Medulla oblongata (tissue), 1 donor: Measurements from ENCODE around the gene HDAC9.

Source experiments
- DNase-seq: peaks from one replicate; pipeline ENCODE4 v3.0.0-alpha.2; 2015; ENCODE audit errors: extremely low spot score

Gene HDAC9

DNA sequence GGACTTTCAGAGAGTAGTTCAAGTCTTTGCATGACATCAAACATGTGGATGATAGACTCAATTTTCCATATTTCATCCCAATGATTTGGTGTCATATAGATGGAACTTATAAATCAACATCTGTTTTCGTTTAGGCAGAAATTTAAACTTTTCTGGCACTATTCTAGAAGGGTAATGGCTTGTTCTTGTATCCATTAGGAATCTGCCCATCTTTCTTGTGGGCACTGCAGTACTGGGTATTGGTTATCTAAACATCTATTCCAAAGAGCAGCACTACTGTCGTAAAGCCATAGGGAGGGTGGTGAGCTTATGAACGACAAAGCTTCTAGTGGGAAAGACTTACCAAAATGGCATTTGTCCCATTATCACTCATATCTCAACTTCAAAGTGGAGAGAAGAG lies 348.4 kb downstream of the HDAC9 start:
- DNase-seq, result no peak

DNA sequence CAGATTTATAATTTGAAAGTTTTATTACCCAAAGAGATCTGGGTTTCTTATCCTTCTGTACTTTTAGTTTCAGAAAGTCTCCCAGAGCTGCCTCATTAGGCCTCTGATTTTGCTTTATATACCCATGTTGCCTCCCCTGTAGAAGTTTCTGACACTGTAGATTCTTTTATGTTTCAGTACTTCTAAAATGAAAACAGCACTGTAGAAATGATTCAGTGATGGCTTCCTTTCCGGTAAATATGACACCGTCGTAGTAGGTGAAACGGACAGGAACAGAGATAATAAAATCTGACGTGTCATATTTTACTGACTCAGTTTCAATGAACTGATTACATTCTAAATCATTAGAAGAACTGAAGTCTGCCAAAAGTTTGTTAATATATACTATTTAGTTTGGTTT lies 349.2 kb downstream of the HDAC9 start:
- no peak for DNase-seq

DNA sequence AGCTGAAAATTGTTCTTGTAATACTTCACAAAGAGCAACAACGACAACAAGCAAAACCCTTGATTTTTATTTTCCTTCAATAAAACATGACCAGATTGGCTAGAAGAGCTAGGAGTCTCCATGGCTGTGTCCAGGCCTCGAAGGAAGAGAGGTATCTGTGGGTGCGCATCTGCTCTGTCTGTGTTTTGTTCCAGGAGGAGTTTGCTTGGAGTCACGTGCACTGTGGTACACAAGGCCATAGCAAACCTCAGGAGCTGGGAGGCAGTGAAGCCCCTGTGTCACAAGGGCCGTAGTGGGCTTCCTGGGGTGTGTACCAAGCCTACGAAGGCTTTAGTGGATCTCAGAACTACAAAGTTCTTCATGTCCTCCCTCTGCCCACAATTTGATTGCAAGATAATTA lies 350.2 kb downstream of the HDAC9 start:
- no peak for DNase-seq

DNA sequence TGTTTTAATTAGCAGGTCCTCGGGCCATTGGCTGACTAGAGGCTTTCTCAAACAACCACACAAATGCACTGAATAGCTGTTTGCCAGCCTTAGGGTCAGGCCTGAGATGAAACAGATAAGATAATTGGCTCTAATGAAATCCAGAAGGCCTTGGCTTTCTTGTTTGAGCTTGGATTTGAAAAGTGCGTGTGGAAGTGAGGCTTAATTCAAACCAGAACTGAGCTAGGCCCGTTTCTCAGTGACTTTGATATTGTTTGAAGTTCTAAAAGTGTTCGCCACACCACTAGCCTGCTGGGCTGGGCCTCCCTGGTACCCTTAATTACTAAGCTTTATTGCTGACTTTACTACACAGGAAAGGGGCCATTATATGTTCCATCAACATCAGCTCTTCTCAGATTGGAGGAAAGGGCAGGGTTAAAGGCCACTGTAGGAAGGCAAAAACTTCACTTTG lies 351.2 kb downstream of the HDAC9 start:
- DNase-seq, result no peak

DNA sequence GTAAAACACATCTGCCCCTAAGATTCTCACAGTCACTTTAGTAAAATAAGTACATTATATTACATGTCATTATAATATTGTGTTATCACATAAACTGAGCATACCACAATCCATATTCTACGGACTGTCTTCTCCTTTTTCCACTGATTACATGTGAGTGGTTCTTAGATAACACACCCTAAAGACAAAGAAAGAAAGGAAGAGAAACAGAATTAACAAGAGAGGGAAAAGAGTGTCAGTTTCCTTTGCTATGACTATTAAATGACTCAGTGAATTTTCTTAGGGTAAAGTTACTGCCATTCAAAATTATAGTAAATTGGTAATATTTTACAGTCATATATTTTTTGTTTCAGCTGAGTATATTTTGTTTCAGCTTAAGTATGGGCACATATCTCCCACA lies 353.6 kb downstream of the HDAC9 start:
- no peak for DNase-seq

DNA sequence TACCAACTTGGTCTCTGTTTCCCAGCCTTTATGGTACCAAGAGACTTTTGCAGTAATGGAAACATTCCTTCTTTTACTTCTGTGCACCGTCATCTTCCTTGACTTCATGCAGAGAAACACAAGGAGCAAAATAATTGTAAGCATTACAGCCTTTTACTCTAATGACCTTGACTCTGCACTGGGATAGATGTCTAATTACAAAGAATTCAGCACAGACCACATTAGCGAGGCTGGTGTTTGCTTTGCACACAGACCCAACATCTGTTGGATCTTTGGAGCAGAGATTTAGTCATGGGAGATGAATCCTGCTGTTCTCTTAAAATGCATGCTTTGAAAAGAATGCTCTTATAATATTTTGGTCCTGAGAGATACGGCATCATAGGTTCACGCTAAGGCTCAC lies 360.2 kb downstream of the HDAC9 start:
- no peak for DNase-seq

DNA sequence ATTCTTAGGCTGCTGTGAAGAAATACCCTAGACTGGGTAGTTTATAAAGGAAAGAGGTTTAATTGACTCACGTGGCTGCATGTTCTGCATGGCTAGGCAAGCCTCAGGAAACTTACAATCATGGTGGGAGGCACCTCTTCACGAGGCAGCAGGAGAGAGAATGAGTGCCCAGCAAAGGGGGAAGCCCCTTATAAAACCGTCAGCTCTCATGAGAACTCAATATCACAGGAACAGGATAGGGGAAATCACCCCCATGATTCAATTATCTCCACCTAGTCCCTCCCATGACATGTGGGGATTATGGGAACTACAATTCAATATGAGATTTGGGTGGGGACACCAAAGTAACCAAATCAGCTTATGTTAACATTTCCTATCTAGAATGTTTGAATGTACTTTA lies 362.7 kb downstream of the HDAC9 start:
- DNase-seq, result no peak

DNA sequence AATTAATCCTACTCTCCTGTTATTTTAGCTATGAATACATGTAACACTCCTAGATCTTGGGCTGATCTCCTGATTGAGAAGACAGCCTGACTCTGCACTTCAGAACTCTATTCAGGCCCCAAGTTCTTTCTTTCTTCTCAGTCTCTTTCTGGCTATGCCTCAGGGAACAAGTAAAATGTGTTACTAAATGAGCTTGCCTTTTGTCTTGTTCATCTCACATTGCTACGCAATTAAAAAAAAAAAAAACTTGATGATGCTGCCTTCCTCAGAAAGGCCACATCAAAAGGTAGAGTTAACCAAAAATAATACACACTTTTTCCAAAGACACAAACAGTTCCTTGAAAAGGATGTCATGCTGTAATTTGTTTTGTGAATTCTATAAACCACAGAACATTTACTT lies 363.8 kb downstream of the HDAC9 start:
- no peak for DNase-seq

DNA sequence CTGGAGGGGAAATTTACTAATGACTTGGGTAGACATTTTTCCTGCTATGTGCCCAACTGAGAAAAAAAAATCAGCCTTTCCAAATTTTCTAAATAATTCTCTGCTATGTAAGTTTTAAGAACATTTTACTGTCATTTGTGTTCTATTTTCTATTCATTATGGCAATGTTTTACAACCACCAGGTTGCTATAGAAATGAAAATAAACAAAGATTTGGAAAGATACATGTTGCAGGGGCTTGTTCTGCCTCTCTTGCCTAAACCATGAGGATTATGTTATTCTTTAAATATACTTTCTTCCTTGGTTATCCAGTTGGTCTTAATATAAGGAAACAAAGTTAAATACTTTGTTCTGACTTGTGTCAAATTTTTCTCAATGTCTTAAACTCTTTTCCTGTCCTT lies 364.7 kb downstream of the HDAC9 start:
- DNase-seq, result no peak

DNA sequence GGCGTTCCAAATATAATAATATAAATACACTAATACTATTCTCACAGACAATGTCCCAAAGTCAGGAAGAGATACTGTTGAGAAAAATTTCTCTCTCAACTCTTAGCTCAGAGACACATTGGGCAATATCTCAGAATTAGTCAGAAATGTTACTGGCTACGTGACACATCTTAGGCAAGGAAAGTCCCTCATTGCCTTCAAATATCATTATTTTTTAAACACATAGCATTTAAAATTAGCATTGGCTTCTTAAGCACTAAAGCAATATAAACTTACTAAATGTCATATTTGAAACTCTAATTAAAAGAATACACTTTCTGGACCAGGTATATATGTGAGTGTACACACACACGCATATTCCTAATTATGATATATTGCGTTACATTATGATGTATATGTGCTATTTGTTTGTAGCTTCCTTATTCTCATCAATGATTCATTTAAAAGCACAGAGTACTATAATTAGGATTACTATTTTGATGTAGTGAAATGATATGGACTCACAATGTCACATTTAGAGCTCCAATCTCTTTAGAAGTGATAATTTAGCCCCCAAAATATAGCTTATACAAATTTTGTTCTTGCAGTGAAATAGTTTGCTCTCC lies 366.1 kb downstream of the HDAC9 start:
- DNase-seq, result no peak

DNA sequence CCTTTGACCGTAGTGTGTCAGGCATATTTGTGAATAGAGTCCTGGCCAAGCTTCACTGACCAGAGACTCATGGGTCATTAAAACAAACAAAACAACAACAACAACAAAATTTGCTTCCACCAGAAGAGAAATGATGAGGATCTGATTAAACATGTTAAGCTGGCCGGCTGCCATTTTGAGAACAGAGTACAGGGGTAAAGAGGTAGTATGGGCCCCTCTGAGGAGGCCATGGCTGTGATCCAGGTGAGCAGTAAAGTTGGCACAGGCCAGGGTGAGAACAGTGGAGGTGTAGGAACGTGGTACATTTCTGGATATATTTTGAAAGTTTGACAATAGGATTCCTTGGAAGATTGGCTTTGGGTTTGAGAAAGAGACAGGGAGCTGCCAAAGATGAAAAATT lies 369.4 kb downstream of the HDAC9 start:
- DNase-seq, result no peak

DNA sequence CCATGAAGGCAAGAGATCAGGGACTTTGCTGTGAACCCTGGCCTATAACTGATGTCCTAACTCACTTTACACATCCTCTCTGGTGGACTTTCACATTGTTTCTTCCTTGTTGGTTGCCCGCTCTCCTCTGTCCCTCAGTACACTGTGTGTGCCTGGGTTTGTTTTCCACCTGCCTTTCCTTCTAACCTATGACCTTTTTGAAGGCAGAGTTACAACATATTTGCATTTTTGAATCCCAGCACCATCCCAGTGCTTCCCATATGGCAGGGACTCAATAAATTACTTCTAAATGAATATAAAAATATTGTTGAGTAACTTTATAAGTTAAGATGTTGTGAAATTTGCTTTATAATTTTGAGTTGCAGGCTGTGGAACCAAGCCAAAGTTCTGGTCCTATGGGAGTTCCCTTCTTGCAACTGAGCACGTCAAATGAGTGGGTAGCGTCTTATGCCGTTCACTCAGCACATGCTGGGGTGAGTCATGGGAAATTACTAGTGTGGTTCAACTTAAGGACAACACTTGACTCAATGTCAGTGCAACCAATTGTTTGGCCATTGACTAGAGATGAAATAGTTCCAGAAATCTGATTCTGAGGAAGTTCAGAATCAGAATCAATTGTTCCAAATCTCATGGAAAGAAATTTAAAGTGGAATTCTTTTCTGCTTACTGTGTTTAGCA lies 370.9 kb downstream of the HDAC9 start:
- no peak for DNase-seq

DNA sequence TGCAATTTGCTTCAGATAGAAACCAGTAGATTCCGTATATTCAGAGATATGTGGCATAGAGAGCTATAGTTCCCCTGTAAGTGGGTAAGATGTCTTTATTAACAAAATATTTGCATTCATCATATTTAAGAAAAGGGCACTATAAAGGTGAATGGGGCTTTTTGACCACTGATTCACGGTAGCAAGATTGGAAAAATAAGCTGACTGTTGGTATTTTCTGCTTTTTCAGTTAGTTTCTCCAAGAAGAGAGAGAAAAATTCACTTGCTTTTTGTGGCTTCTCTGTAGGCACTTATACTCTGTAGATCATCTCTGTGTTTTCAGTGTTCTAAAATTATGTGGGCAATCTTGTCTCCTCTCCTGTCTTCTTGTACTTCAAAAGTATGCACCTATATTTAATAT lies 376.8 kb downstream of the HDAC9 start:
- no peak for DNase-seq

DNA sequence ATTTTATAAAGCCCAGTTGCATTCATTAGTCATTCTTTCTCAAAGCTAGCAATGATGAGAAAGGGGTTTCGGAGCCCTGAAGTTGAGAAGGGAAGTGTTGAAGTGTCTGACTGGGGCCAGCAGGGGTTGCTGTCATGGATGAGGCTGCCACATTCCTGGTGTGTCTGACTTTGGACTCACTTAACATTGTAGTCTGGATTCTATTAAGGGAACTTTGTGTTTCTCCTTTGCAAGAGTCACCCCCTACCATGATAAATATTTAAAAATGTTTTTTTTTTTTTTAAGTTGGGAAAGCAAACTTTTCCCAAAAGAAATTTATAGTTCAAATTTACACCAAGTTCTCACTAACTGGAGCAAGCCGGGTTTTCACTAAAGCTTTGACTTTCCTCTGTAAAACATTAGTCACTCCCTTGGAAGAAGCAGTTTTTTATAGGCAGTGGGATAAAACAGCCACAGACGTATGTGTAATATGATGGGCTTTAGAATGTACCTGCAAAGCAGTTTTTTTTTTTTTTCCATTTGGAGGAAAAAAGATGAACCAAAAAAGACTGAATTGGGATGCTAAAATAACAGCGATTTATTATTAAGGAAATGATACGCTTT lies 378.3 kb downstream of the HDAC9 start:
- DNase-seq, result no peak

DNA sequence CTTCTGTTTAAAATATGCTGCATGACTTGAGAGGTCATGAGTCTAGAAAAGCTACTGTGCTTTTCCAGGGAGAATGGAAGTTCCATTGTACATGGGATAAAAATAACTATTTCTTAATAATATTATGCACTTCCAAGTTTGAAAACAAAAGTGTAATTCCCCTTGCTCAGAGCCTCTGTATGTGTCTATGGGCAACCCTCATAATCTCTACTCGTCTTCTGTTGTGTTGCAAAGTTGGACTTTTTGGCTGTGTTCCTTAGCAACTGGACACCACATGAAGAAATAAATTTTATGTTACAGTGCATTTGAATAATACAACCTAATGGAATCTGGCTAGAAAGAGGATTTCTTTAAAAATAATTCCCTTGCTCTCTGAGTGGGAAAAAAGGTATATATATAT lies 379.3 kb downstream of the HDAC9 start:
- no peak for DNase-seq

DNA sequence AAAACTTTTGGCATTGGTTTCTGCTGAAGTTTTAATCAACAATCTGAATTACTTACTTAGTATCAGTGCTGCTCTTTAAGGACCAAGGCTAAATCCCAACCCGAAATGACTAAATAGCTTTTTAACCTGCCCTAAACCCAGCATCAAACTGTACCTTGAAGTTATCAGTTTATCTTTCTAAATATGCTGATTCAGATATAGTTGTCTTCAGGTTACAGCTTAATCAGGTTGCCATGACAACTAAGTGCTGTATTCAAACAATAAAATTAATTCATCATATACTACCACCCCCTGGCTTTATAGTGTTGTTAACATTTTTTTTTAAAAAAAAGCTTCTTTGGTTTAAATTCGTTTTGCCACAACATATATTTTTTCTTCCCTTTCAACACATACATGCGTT lies 382.3 kb downstream of the HDAC9 start:
- no peak for DNase-seq

DNA sequence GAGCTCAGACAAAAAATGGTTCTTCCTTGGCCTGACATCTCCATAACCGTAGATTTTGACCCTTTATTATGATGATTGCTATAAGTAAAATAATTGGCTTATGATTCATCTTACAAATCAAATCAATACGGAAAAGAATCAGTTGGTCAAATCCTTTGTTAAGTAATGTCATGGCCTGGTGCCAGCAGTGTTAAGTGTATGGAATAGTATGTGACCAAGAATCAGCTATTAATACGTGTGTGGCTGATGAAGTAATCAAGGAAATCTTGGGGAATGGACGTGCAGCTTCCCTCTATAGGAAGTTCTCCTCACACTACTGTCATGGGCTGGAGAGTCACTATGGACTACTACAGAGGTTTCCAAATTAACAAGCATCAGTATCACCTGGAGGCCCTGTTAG lies 391.3 kb downstream of the HDAC9 start:
- no peak for DNase-seq

DNA sequence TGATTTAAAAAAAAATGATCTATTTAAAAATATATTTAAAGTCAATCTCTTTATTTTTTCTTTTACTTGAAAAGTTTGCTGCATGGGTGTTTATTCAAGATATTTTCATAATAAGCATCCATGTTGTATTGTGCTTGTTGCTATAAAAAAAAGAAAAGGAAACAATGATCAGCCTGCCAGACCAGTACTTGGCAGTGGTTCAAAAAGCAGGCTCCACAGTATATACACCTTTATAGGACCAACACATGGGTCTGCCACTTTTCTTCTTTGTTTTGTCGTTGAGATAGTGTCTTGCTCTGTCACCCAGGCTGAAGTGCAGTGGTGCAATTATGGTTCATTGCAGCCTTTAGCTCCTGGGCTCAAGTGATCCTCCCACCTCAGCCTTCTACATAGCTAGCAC lies 393.9 kb downstream of the HDAC9 start:
- DNase-seq, result no peak

DNA sequence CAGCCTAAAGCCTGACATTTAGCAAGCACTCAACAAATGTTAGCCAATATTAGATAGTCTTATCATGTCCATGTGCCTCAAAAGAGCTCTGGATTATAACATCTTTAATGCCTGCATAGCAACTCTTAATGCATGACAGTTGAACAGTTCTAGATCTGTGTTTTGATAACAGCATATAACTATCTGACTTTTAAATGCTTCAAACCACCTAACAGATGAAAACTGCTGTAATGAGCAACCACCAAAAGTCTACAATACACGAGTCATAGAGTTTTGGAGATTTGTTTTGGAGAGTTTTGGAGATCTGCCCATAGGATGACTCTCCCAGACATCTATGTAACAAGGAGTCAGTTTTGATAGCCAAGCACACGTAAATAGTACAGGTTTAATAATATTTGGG lies 394.6 kb downstream of the HDAC9 start:
- DNase-seq, result no peak

DNA sequence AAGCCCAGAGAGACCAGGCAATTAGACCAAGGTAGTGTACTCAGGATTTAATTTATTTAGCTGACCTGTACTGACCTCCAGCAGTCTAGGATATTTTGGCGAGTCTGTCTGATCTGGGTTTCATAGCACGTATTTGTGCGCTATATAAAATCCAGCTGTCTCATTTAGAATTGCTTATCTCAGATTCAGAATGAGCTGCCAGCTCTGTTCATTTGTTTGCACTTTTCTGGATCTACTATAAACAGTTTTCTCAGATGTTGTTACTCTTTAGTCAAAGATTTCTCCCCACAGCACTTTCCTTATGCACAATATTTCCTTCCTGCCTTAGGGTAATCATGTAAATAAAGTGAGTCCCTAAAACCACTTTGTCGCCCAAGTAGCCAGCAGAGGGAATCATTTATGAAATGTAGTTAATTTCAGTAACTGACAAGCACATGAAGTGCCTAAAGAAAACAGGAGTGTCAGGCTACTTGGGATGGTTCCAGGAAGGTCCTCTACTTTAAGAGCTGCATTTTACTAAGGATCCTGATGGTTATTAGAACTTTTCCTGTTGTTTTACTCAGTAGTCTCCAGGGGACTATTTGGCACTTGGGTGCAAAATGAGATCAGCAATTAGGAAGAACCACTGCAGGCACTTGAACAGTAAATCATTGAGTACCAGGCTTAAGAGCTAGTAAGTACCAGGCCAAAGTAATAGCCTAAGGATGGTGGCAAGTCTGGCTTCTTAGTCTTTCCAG lies 395.5 kb downstream of the HDAC9 start:
- no peak for DNase-seq

DNA sequence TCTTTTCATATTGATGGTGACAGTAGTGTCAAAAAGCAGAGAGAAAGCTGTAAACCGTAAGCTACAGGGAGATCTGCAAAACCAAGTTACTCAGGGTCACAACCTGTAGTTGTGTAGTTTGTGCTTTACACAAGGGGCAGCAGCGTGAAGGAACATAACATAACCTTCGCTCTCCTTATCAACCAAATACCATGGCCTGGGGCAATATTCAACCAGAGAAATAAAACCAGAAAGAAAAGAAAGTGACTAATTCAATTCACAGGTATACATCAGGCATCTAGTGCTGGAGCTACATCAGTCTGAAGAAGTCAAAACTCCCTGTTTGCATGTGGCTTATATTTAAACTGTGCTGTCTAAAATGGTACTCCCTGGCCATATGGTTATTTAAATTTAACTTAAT lies 397.6 kb downstream of the HDAC9 start:
- DNase-seq, result no peak

DNA sequence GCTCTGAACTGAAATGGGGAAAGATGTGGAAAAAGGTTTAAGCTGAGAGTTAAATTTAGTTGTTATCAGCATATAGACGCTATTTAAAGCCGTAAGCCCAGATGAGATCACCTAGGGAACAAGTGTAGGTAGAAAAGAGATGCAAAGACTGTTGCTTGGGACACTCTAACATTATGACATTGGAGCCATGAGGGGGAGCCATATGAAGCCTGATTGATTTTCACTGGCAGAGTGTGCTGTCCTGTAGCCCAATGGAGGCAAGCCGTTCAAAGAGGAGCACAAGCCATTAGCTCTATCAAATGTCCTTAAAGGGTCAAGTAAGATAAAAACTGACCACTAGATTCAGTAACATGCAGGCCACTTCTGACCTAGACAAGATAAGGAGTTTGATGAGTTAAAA lies 398.6 kb downstream of the HDAC9 start:
- DNase-seq, result no peak

DNA sequence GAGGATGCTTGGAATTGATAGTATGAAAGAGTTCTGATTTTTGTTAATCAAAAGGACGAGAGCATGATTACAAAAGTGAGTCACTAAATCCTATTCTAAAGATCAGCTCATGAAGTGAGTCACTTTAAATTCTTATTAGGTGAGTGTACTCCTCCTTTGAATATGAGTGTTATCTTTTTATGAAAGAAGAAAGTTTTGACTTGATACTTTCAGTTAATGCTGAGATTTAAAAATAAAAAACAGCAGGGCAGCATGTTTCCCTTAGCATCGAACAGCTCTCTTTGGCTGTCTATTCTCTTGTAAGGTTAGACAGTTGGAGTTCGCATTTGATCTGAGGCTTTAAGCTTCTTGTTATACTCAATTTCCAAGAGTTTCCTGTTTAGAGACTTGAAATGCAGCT lies 399.9 kb downstream of the HDAC9 start:
- no peak for DNase-seq
